Aorta (tissue), 5 donors: ENCODE measurements around the gene TMEM143. TPM values are rescaled to one million over a fixed set of nuclear protein-coding genes. Genes with fewer than 3 reads are reported as not detected.

Source experiments
- ATAC-seq: fragments of 200-7000 bp; cut with Tn5 transposase; one replicate; pipeline ENCODE4 v1.9.1; 2022; ENCODE audit warnings: moderate library complexity; ENCODE audit not compliant: low FRiP score
- DNase-seq, 2 donors: peaks; one replicate each; pipeline ENCODE4 v3.0.0-alpha.2; 2020
- H3K27ac ChIP-seq, 2 donors: one replicate each; pipeline ENCODE4 v1.5.1; 2013; ENCODE audit warnings: low read length in 2 of 2, mild to moderate bottlenecking in 2 of 2, moderate library complexity in 2 of 2, control low read depth in 1 of 2, inconsistent platforms in 1 of 2, low read depth in 1 of 2
- H3K27me3 ChIP-seq, 2 donors: one replicate each; pipeline ENCODE4 v1.6.1; 2013; ENCODE audit warnings: control low read depth in 1 of 2, low read length in 1 of 2, mild to moderate bottlenecking in 1 of 2, moderate library complexity in 1 of 2; ENCODE audit not compliant: insufficient read depth in 2 of 2, control insufficient read depth in 1 of 2
- H3K36me3 ChIP-seq, 2 donors: one replicate each; pipeline ENCODE4 v1.6.1; 2013; ENCODE audit warnings: control low read depth in 1 of 2, low read length in 1 of 2, mild to moderate bottlenecking in 1 of 2; ENCODE audit not compliant: insufficient read depth in 2 of 2, control insufficient read depth in 1 of 2
- H3K4me1 ChIP-seq, 2 donors: one replicate each; pipeline ENCODE4 v1.6.1; 2013; ENCODE audit warnings: low read length in 2 of 2, control low read depth in 1 of 2, mild to moderate bottlenecking in 1 of 2, moderate library complexity in 1 of 2; ENCODE audit not compliant: insufficient read depth in 2 of 2, control insufficient read depth in 1 of 2
- H3K4me3 ChIP-seq, 2 donors: one replicate each; pipeline ENCODE4 v1.5.1; 2013; ENCODE audit warnings: low read length in 2 of 2, control low read depth in 1 of 2, mild to moderate bottlenecking in 1 of 2
- H3K9me3 ChIP-seq: one replicate; pipeline ENCODE4 v1.6.1; 2013; ENCODE audit warnings: mild to moderate bottlenecking, low read length; ENCODE audit not compliant: control insufficient read depth
- whole genome bisulfite sequencing, 2 donors: extraction: QIAGEN DNeasy Blood & Tissue Kit; methylation state at CpG; one replicate each; pipeline ENCODE4 v1.1.7; 2013; 5-methylcytosine and 5-hydroxymethylcytosine counted together
- intact Hi-C, 2 donors: fragments of 100-400 bp; cut with DNase I; formaldehyde crosslinking; loops; one replicate each; pipeline versions ENCODE4 v1.14.2 to v1.15.0; 2022
- polyA plus RNA-seq, 2 donors: library from polyadenylated mRNA; stranded (reverse); fragments of 200-250 nt; gene quantifications; one replicate each; pipeline ENCODE4 v1.2.3, GENCODE V29; 2013
- total RNA-seq, 2 donors: library from RNA; stranded (reverse); fragmentation: NEBNext Ultra II Directional; extraction: Animal tissue kit (Norgen Biotek cat#: 25700); gene quantifications; one replicate each; pipeline ENCODE4 v1.2.1, GENCODE V29; 2021
- donor health status: healthy with polysubstance abuse.
- donor health status: Bipolar disorder and iron deficiency.
- donor health status: DM: no; HTN: no; CAD: no.
- donor health status: DM: no; HTN: no; CAD: no.
- donor health status: DM: yes; HTN: yes; CAD: no.

TMEM143 gene
- total and polyA plus RNA-seq, 4 donors: 4.9 to 9.2 (median 6.5) TPM

- Histone ChIP-seq H3K27me3 (no peaks in the 10 kb centered on the region), H3K36me3 (no peaks in the 10 kb centered on the region), H3K4me1 (no peaks in the 10 kb centered on the region), H3K9me3 (no peaks in the 10 kb centered on the region), H3K27ac (peak overlapping the region in 1 of 2 donors; percentile 34), H3K4me3 (no peak overlapping the region)
- intact Hi-C loops: loop anchor here in 1 of 2 donors (10.0 kb wide), 2 partner anchors 68 to 252 kb away; no protein-coding TSS in a partner anchor
- 60 to 69% methylated on average over 6 of the region's 6 CpGs for WGBS, 2 donors
- DNase-seq: no peak
- no peak for ATAC-seq
Observed at GRCh38 chr19:48332351-48332661, 31.4 kb downstream of the TMEM143 start.

- no peak overlapping the region for H3K27ac ChIP-seq
- intact Hi-C loops: loop anchor here in 1 of 2 donors (10.0 kb wide), 2 partner anchors 65 to 255 kb away; no protein-coding TSS in a partner anchor
- H3K27me3 ChIP-seq: no peaks in the 10 kb centered on the region
- DNase-seq (peak; percentile 77 to 83), ATAC-seq (no peak)
- H3K9me3 ChIP-seq: no peaks in the 10 kb centered on the region
- 71 to 72% methylated on average over 40 to 41 of the region's 41 CpGs for WGBS, 2 donors
- no peaks in the 10 kb centered on the region for H3K36me3 ChIP-seq
- no peaks in the 10 kb centered on the region for H3K4me1 ChIP-seq
- H3K4me3 ChIP-seq: no peak overlapping the region
Observed at GRCh38 chr19:48330012-48330681, 33.6 kb downstream of the TMEM143 start.

- WGBS, 2 donors: 73 to 77% methylated on average over 15 of the region's 15 CpGs
- Histone ChIP-seq H3K4me3 (no peak overlapping the region), H3K36me3 (no peaks in the 10 kb centered on the region), H3K9me3 (no peaks in the 10 kb centered on the region), H3K4me1 (no peaks in the 10 kb centered on the region), H3K27ac (no peak overlapping the region), H3K27me3 (no peaks in the 10 kb centered on the region)
- DNase-seq: no peak
- ATAC-seq: no peak
- intact Hi-C loops: loop anchor here in 1 of 2 donors (10.0 kb wide), 1 partner anchor 115 kb away; the partner anchor contains the start of gene GRWD1
Observed at GRCh38 chr19:48329167-48329891, 34.4 kb downstream of the TMEM143 start.

- no peaks in the 10 kb centered on the region for H3K4me1 ChIP-seq
- H3K27me3 ChIP-seq: no peaks in the 10 kb centered on the region
- H3K27ac ChIP-seq: peak within 1 kb of the TSS in 1 of 2 donors; percentile 82
- no peaks in the 10 kb centered on the region for H3K9me3 ChIP-seq
- no peaks in the 10 kb centered on the region for H3K36me3 ChIP-seq
- intact Hi-C loops: loop anchor here in 1 of 2 donors (10.0 kb wide), 1 partner anchor 119 kb away; the partner anchor contains the start of gene GRWD1
- 0 to 1% methylated on average over 22 of the region's 22 CpGs for WGBS, 2 donors
- peak within 1 kb of the TSS; percentile 56 to 82 for H3K4me3 ChIP-seq
- DNase-seq: peak; percentile 92 to 94
- ATAC-seq: peak; percentile 80
Observed at GRCh38 chr19:48325265-48325910, 38.4 kb downstream of the TMEM143 start, which contains the start of gene EMP3. TSS of gene EMP3 (plus strand) at chr19:48325552. CDS start at chr19:48326845, 1,293 bp downstream.

- H3K36me3 ChIP-seq: no peaks in the 10 kb centered on the region
- no peaks in the 10 kb centered on the region for H3K27me3 ChIP-seq
- H3K4me1 ChIP-seq: no peaks in the 10 kb centered on the region
- peak overlapping the region; percentile 50 to 91 for H3K27ac ChIP-seq
- peak overlapping the region; percentile 17 to 62 for H3K4me3 ChIP-seq
- 2 to 3% methylated on average over 41 to 63 of the region's 63 CpGs for WGBS, 2 donors
- ATAC-seq: peak; percentile 95
- intact Hi-C loops: loop anchor here in 1 of 2 donors (5.0 to 10.0 kb wide), 3 partner anchors 40 to 123 kb away; partner anchors contain the start of genes GRIN2D, GRWD1, KDELR1 and SYNGR4
- H3K9me3 ChIP-seq: no peaks in the 10 kb centered on the region
- peak; percentile 99 to 100 for DNase-seq
Observed at GRCh38 chr19:48321622-48322591, 41.8 kb downstream of the TMEM143 start.

GRCh38 chr19:48321372-48321621 lies 42.4 kb downstream of the TMEM143 start:
- intact Hi-C loops: loop anchor here in 1 of 2 donors (5.0 to 10.0 kb wide), 3 partner anchors 41 to 124 kb away; partner anchors contain the start of genes GRIN2D, GRWD1, KDELR1 and SYNGR4
- 1% methylated on average over 16 to 22 of the region's 22 CpGs for WGBS, 2 donors

GRCh38 chr19:48319647-48320541 lies 43.8 kb downstream of the TMEM143 start:
- H3K27ac ChIP-seq: no peak overlapping the region
- H3K4me1 ChIP-seq: no peaks in the 10 kb centered on the region
- intact Hi-C loops: loop anchor here (2.0 to 10.0 kb wide), 5 partner anchors 15 to 265 kb away; partner anchors contain the start of genes GRIN2D (in 1 of the 2), GRWD1 (in 1 of the 2), KDELR1 (in 1 of the 2) and SYNGR4 (in 1 of the 2)
- no peak overlapping the region for H3K4me3 ChIP-seq
- DNase-seq: peak; percentile 90 to 95
- peak; percentile 68 for ATAC-seq
- H3K36me3 ChIP-seq: no peaks in the 10 kb centered on the region
- H3K27me3 ChIP-seq: no peaks in the 10 kb centered on the region
- H3K9me3 ChIP-seq: no peaks in the 10 kb centered on the region
- WGBS, 2 donors: 30 to 35% methylated on average over 16 of the region's 16 CpGs

More at GRCh38 chr19:48321372-48321621, 42.4 kb downstream of the TMEM143 start:
- H3K27ac ChIP-seq: peak overlapping the region; percentile 50 to 91
- DNase-seq (peak; percentile 98 to 99), ATAC-seq (peak; percentile 91)
- peak overlapping the region; percentile 17 to 62 for H3K4me3 ChIP-seq
- H3K36me3 ChIP-seq: no peaks in the 10 kb centered on the region
- no peaks in the 10 kb centered on the region for H3K4me1 ChIP-seq
- no peaks in the 10 kb centered on the region for H3K9me3 ChIP-seq
- no peaks in the 10 kb centered on the region for H3K27me3 ChIP-seq
